ENCODE results near the gene NLRP3. TPM values are rescaled to one million over a fixed set of nuclear protein-coding genes. Genes with fewer than 3 reads are reported as not detected.

NLRP3 gene
- total and polyA plus RNA-seq, 3 experiments from 2014 or later = 1.8 to 3.0 (median 2.6) TPM

DNA sequence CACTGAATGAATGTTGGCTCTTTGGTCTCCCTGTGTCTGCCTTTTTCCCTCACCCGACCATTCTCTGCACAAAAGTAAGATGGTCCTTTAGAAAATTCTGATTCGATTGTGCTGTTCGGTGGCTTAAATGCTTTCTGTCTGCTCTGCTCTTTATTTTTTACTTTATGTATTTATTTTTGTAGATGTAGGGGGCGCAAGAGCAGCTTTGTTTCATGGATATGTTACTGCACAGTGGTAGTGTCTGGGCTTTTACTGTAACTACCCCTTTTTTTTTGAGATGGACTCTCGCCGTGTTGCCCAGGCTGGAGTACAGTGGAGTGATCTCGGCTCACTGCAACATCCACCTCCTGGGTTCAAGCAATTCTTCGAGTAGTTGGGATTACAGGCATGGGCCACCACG, 15.7 kb downstream of the NLRP3 start:
- H3K27me3 Mint-ChIP-seq = peaks cover 0 to 2% of the 10 kb centered on the region in 2 donors
- POLR2A ChIA-PET = no interaction called here
- peaks cover 3 to 66% (median 14%) of the 10 kb centered on the region in 3 donors for H3K36me3 Mint-ChIP-seq
- H3K27ac Mint-ChIP-seq = peak overlapping the region in 1 of 8 donors; percentile 82
- no peak for DNase-seq
- Histone ChIP-seq H3K27ac (ENCODE audit: low read depth, low read length) (no peak overlapping the region), H3K36me3 (ENCODE audit: insufficient read depth, low read length) (peaks cover 7% of the 10 kb centered on the region), H3K27me3 (ENCODE audit: insufficient read depth, low read length, poor library complexity, severe bottlenecking) (no peaks in the 10 kb centered on the region), H3K9me3 (ENCODE audit: low read length) (no peaks in the 10 kb centered on the region), H3K4me3 (ENCODE audit: low read length) (no peak overlapping the region), H3K4me1 (ENCODE audit: insufficient read depth, low read length) (no peaks in the 10 kb centered on the region)
- no peak overlapping the region for H3K4me3 Mint-ChIP-seq
- H3K9me3 Mint-ChIP-seq = no peaks in the 10 kb centered on the region
- H3K4me1 Mint-ChIP-seq = peaks cover 1 to 10% (median 7%) of the 10 kb centered on the region in 3 donors
- CTCF ChIA-PET = interaction anchor here (2.9 kb wide), 1 partner anchor 42 kb away, joined by 9 read pairs; no protein-coding TSS in a partner anchor

DNA sequence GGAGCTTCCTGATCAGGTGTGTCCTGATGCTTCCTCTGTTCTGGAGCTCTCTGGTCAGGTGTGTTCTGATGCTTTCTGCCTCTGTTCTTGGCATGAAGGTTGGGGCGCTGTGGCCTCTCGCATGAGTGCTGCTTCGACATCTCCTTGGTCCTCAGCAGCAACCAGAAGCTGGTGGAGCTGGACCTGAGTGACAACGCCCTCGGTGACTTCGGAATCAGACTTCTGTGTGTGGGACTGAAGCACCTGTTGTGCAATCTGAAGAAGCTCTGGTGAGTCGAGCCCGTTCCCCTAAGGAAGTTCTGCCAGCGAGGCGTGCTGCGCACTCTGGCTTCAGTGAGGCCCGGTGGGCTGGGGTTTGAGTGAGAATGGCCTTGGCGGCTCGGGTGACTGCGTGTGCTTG, 18.0 kb downstream of the NLRP3 start:
- peaks cover 0 to 2% of the 10 kb centered on the region in 2 donors for H3K27me3 Mint-ChIP-seq
- H3K4me3 ChIP-seq (ENCODE audit: low read length) = no peak overlapping the region
- H3K4me1 ChIP-seq (ENCODE audit: insufficient read depth, low read length) = no peaks in the 10 kb centered on the region
- DNase-seq = no peak
- H3K9me3 ChIP-seq (ENCODE audit: low read length) = no peaks in the 10 kb centered on the region
- no peak overlapping the region for H3K4me3 Mint-ChIP-seq
- CTCF ChIA-PET = interaction anchor here (2.9 kb wide), 1 partner anchor 44 kb away, joined by 9 read pairs; no protein-coding TSS in a partner anchor
- POLR2A ChIA-PET = no interaction called here
- no peaks in the 10 kb centered on the region for H3K27me3 ChIP-seq (ENCODE audit: insufficient read depth, low read length, poor library complexity, severe bottlenecking)
- H3K27ac Mint-ChIP-seq = peak overlapping the region in 1 of 8 donors; percentile 87
- peaks cover 3 to 71% (median 20%) of the 10 kb centered on the region in 3 donors for H3K36me3 Mint-ChIP-seq
- peaks cover 1 to 6% (median 3%) of the 10 kb centered on the region in 3 donors for H3K4me1 Mint-ChIP-seq
- no peaks in the 10 kb centered on the region for H3K9me3 Mint-ChIP-seq
- no peak overlapping the region for H3K27ac ChIP-seq (ENCODE audit: low read depth, low read length)
- H3K36me3 ChIP-seq (ENCODE audit: insufficient read depth, low read length) = peaks cover 7% of the 10 kb centered on the region

DNA sequence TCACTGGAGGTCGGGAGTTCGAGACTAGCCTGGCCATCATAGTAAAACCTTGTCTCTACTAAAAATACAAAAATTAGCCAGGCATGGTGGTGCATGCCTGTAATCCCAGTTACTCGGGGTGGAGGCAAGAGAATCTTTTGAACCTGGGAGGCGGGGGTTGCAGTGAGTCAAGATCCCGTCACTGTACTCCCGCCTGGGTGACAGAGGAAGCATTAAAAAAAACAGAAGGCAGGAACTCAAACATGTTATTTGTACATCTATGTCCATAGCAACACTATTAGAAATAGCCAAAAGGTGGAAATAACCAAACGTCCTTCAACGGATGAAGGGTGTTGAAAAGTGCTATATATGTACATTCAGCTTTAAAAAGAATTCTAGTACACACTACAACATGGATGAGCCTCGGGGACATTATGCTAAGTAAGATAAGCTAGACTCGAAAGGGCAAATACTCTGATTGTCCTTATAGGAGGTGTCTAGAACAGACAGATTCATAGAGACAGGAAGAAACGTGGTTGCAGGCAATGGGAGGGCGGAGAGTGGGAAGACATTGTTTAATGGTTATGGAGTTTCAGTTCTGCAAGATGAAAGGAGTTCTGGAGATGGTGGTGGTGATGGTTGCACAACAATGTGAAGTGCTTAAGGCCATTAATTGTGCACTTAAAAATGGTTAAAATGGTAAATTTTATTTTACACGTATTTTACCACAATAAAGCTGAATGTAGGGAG, 19.2 kb downstream of the NLRP3 start:
- H3K27ac Mint-ChIP-seq = peak overlapping the region in 2 of 8 donors; percentile 38 to 83
- peaks cover 3 to 69% (median 25%) of the 10 kb centered on the region in 3 donors for H3K36me3 Mint-ChIP-seq
- Histone ChIP-seq H3K27ac (ENCODE audit: low read depth, low read length) (no peak overlapping the region), H3K36me3 (ENCODE audit: insufficient read depth, low read length) (peaks cover 7% of the 10 kb centered on the region), H3K4me1 (ENCODE audit: insufficient read depth, low read length) (no peaks in the 10 kb centered on the region), H3K9me3 (ENCODE audit: low read length) (no peaks in the 10 kb centered on the region), H3K4me3 (ENCODE audit: low read length) (no peak overlapping the region), H3K27me3 (ENCODE audit: insufficient read depth, low read length, poor library complexity, severe bottlenecking) (no peaks in the 10 kb centered on the region)
- peaks cover 0 to 2% of the 10 kb centered on the region in 2 donors for H3K27me3 Mint-ChIP-seq
- no peaks in the 10 kb centered on the region for H3K9me3 Mint-ChIP-seq
- H3K4me3 Mint-ChIP-seq = no peak overlapping the region
- no peak for DNase-seq
- POLR2A ChIA-PET = no interaction called here
- CTCF ChIA-PET = interaction anchor here (1.0 kb wide), 1 partner anchor 45 kb away, joined by 4 read pairs; no protein-coding TSS in a partner anchor
- H3K4me1 Mint-ChIP-seq = peaks cover 4 to 10% (median 6%) of the 10 kb centered on the region in 3 donors

DNA sequence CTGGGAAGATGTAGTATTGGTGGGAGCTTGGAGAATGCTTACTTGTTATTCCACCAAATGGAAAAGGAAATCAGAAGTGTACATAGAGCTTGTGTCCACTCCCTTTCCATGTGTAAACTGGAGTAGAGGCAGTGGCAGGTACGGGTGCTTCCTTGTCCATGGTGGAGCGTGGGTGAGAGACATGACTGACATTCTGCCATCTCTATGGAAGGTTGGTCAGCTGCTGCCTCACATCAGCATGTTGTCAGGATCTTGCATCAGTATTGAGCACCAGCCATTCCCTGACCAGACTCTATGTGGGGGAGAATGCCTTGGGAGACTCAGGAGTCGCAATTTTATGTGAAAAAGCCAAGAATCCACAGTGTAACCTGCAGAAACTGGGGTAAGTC, 19.8 kb downstream of the NLRP3 start:
- no peak overlapping the region for H3K27ac Mint-ChIP-seq
- Histone ChIP-seq H3K27ac (ENCODE audit: low read depth, low read length) (no peak overlapping the region), H3K36me3 (ENCODE audit: insufficient read depth, low read length) (peaks cover 7% of the 10 kb centered on the region), H3K4me3 (ENCODE audit: low read length) (no peak overlapping the region), H3K9me3 (ENCODE audit: low read length) (no peaks in the 10 kb centered on the region), H3K27me3 (ENCODE audit: insufficient read depth, low read length, poor library complexity, severe bottlenecking) (no peaks in the 10 kb centered on the region), H3K4me1 (ENCODE audit: insufficient read depth, low read length) (no peaks in the 10 kb centered on the region)
- H3K27me3 Mint-ChIP-seq = peaks cover 0 to 2% of the 10 kb centered on the region in 2 donors
- H3K36me3 Mint-ChIP-seq = peaks cover 0 to 69% (median 29%) of the 10 kb centered on the region in 3 donors
- peaks cover 4 to 14% (median 12%) of the 10 kb centered on the region in 3 donors for H3K4me1 Mint-ChIP-seq
- no peaks in the 10 kb centered on the region for H3K9me3 Mint-ChIP-seq
- ChIA-PET CTCF (interaction anchor here (1.0 kb wide), 1 partner anchor 45 kb away, joined by 4 read pairs; no protein-coding TSS in a partner anchor), POLR2A (no interaction called here)
- H3K4me3 Mint-ChIP-seq = no peak overlapping the region
- no peak for DNase-seq

DNA sequence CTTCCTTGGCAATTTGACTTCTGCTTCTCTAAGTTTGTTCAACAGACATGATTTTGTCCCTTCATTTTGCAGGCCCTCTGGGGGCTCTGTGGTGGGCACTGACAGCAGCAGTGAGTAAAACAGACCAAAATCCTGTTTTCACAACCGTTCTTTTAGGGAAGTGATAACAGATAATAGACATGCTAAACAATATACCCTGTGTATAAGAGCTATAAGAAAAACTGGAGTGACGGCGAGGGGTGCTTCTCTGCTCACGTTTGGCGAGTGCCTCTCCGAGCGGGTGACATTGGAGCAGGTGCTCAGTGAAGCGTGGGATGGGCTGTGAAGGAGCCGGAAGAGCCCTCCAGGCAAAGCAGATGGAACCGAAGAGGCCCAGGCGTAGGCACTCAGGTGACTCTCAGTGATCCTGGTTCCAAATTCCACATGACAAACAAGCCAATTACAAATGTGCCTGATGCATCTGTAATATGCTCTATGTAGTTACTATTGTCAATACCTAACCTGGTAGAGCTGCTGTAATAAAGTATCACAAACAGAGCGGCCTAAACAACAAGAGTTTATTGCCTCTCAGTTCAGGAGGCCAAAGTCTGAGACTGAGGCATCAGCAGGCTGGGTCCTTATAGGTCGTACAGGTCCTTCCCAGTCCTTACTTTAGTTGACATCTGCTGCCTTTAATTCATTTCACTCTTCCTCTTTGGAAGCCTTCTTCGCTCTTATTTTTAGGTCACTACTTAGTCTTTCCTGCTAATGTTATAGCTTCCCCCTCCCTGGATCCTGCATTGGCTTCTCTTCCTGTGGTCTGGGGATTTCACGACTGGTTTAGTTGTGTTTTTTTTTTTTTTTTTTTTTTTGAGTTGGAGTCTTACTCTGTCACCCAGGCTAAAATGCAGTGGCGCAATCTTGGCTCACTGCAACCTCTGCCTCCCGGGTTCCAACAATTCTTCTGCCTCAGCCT, 21.9 kb downstream of the NLRP3 start:
- ChIA-PET POLR2A (no interaction called here), CTCF (no interaction called here)
- peaks cover 0 to 2% of the 10 kb centered on the region in 2 donors for H3K27me3 Mint-ChIP-seq
- H3K4me3 ChIP-seq (ENCODE audit: low read length) = no peak overlapping the region
- H3K27ac ChIP-seq (ENCODE audit: low read depth, low read length) = no peak overlapping the region
- H3K36me3 ChIP-seq (ENCODE audit: insufficient read depth, low read length) = peaks cover 7% of the 10 kb centered on the region
- H3K4me1 Mint-ChIP-seq = peaks cover 2 to 10% (median 8%) of the 10 kb centered on the region in 3 donors
- no peak for DNase-seq
- H3K27ac Mint-ChIP-seq = peak overlapping the region in 1 of 8 donors; percentile 77
- H3K4me1 ChIP-seq (ENCODE audit: insufficient read depth, low read length) = no peaks in the 10 kb centered on the region
- H3K36me3 Mint-ChIP-seq = peaks cover 0 to 66% (median 25%) of the 10 kb centered on the region in 3 donors
- no peaks in the 10 kb centered on the region for H3K9me3 ChIP-seq (ENCODE audit: low read length)
- H3K9me3 Mint-ChIP-seq = no peaks in the 10 kb centered on the region
- no peaks in the 10 kb centered on the region for H3K27me3 ChIP-seq (ENCODE audit: insufficient read depth, low read length, poor library complexity, severe bottlenecking)
- no peak overlapping the region for H3K4me3 Mint-ChIP-seq

DNA sequence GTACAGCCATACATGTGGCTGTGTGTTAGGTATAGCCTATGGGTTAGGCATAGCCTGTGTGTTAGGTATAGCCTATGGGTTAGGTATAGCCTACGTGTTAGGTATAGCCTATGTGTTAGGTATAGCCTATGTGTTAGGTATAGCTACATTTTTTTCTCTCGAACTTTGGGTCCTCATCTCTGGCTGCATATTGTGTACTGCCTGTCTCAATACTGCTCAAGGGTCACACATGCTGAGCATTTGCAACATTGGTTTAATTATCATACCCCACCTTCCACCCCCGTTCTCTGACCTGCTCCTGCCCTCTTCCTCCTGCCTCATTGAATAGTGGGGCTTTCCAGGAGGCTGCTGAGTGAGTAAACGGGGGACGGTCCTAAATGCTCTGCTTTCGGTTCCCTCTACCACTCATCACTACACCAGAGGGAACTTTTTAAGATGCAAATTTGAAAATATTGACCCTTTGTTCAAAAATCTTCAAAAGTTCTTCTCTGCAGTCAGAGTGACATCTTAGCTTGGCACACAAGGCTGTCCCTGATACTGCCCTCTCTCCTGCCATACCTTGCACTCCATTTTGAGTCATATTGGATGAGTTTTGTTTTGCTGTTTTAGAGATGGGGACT, 24.1 kb downstream of the NLRP3 start:
- Mint-ChIP-seq H3K36me3 (peaks cover 4 to 69% (median 30%) of the 10 kb centered on the region in 3 donors), H3K9me3 (no peaks in the 10 kb centered on the region), H3K4me1 (peaks cover 2 to 10% (median 8%) of the 10 kb centered on the region in 3 donors), H3K4me3 (no peak overlapping the region), H3K27ac (peak overlapping the region in 1 of 8 donors; percentile 58), H3K27me3 (no peaks in the 10 kb centered on the region)
- Histone ChIP-seq H3K9me3 (ENCODE audit: low read length) (no peaks in the 10 kb centered on the region), H3K36me3 (ENCODE audit: insufficient read depth, low read length) (no peaks in the 10 kb centered on the region), H3K4me1 (ENCODE audit: insufficient read depth, low read length) (no peaks in the 10 kb centered on the region), H3K27ac (ENCODE audit: low read depth, low read length) (no peak overlapping the region), H3K27me3 (ENCODE audit: insufficient read depth, low read length, poor library complexity, severe bottlenecking) (no peaks in the 10 kb centered on the region), H3K4me3 (ENCODE audit: low read length) (no peak overlapping the region)
- ChIA-PET CTCF (no interaction called here), POLR2A (no interaction called here)
- DNase-seq = no peak

DNA sequence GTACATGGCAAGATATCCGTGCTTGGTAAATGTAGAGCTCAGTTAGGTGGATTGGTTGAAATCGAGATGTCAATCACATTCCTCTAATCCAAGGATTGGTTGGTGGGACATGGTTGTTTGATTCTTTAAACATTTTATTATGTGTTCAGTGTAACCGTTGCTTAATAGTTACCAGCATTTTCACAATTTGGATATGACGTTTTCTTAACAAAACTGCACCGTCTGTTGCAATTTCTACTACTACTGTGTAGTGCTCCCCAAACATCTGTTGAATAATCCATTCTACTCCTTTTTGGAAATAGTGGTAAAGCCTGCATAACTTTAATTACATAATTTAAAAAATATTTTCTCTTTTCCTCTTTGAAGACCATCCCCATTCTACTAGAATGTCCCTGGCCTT, 25.6 kb downstream of the NLRP3 start:
- CTCF ChIA-PET = no interaction called here
- no peak overlapping the region for H3K27ac ChIP-seq (ENCODE audit: low read depth, low read length)
- H3K27ac Mint-ChIP-seq = no peak overlapping the region
- peaks cover 2 to 10% (median 8%) of the 10 kb centered on the region in 3 donors for H3K4me1 Mint-ChIP-seq
- DNase-seq = no peak
- no peaks in the 10 kb centered on the region for H3K9me3 ChIP-seq (ENCODE audit: low read length)
- H3K4me1 ChIP-seq (ENCODE audit: insufficient read depth, low read length) = no peaks in the 10 kb centered on the region
- H3K27me3 Mint-ChIP-seq = no peaks in the 10 kb centered on the region
- no peaks in the 10 kb centered on the region for H3K9me3 Mint-ChIP-seq
- peaks cover 4 to 71% (median 39%) of the 10 kb centered on the region in 3 donors for H3K36me3 Mint-ChIP-seq
- no peak overlapping the region for H3K4me3 ChIP-seq (ENCODE audit: low read length)
- POLR2A ChIA-PET = no interaction called here
- H3K27me3 ChIP-seq (ENCODE audit: insufficient read depth, low read length, poor library complexity, severe bottlenecking) = no peaks in the 10 kb centered on the region
- no peak overlapping the region for H3K4me3 Mint-ChIP-seq
- H3K36me3 ChIP-seq (ENCODE audit: insufficient read depth, low read length) = no peaks in the 10 kb centered on the region

All from CD8-positive, alpha-beta memory T cell (primary cell).